ENCODE results near the gene CEND1.

GRCh38 chr11:794766-795633 lies 5.1 kb upstream of the CEND1 start:
- TF ChIP-seq, protein P1, sequence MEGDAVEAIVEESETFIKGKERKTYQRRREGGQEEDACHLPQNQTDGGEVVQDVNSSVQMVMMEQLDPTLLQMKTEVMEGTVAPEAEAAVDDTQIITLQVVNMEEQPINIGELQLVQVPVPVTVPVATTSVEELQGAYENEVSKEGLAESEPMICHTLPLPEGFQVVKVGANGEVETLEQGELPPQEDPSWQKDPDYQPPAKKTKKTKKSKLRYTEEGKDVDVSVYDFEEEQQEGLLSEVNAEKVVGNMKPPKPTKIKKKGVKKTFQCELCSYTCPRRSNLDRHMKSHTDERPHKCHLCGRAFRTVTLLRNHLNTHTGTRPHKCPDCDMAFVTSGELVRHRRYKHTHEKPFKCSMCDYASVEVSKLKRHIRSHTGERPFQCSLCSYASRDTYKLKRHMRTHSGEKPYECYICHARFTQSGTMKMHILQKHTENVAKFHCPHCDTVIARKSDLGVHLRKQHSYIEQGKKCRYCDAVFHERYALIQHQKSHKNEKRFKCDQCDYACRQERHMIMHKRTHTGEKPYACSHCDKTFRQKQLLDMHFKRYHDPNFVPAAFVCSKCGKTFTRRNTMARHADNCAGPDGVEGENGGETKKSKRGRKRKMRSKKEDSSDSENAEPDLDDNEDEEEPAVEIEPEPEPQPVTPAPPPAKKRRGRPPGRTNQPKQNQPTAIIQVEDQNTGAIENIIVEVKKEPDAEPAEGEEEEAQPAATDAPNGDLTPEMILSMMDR (IDR thresholded peaks at IDR 0.05; ENCODE audit: low read length): no peak
- TF ChIP-seq EZH2phosphoT487 (IDR thresholded peaks at IDR 0.05; ENCODE audit: low read length): no peak

Data from MM.1S (cell line).